Fibroblast of mammary gland (primary cell): Measurements from ENCODE around the gene LMNTD2.

ENCODE experiments used
- DNase-seq: peaks from one replicate; pipeline ENCODE4 v3.0.0-alpha.2; 2010; ENCODE audit warnings: low read depth
- H3K4me3 ChIP-seq: 2 replicates; pipeline ENCODE4 v1.5.1; 2011; ENCODE audit warnings: low read depth, mild to moderate bottlenecking, low read length, moderate library complexity; ENCODE audit not compliant: control insufficient read depth
- CTCF ChIP-seq: conservative IDR thresholded peaks from 2 replicates; pipeline ENCODE4 v1.5.1; 2011; ENCODE audit warnings: low read depth, low read length, inconsistent platforms; ENCODE audit not compliant: control insufficient read depth, insufficient read depth

Gene LMNTD2

DNA sequence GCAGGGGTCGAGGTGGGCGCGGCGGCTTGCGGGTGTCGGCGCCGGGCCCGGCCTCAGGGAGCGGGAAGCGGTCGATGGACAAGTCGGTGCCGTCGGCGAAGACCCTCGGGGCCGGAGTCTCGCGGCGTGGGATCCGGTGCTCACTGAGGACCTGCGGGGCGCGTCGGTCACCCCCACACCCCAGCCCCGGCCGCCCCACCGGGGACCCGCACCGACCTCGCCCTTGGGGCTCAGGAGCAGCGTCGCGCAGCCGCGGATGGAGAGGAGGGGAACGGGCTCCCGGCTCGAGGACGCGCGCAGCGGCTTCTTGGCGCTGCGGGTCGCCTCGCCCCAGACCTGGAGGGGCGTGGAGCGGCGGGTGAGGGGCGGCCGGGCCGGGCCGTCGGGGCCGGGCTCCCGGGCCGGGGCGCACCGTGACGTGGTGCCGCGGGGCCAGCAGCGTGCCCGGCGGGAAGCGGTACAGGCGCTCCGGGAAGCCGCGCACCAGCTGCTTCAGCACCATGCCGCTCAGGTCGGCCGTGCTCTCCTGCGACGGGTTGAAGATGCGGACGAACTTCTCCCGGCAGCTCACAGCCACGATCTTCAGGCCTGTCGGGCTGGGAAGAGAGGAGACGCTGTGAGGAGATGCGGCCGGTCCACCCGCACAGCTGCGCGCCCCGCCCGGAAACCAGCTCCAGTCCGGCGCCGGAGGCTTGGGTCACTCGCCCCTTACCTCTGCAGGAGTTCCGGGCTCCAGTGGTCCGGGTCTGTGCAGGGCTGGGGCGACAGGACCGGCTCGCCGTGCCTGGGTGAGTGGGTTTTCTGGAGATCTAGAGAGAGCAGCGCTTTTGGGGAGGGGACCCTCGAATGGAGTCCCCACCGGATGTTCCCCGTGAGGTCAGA, 4.5 kb downstream of the LMNTD2 start:
- no peak for DNase-seq
- no peak overlapping the region for H3K4me3 ChIP-seq
- no peak for TF ChIP-seq CTCF

DNA sequence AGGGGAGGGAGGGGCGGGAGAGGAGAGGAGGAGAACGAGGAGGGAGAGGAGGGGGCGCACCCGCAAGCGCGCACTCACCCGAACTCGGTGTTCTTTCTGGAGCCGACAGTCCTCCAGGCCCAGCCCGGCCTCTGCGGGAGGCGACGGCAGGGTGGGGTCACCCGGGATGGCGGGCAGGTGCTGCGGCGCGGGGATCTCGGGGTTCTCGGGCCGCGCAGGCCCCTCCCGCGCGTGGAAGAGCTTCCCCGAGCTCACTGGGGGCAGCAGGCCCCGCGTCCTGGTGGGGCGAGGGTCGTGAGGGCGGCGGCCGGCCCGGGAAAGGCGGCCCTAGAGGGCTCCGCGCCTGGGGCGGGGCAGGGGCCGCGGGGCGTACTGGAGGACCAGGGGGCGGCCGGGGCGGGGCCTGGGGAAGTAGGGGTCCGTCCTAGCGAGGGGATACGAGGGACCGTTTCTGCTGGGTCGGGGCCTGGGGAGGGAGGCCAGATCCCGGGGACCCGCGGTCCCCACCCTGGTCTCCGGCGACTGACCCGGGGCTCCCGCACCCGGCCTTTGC, 5.2 kb downstream of the LMNTD2 start:
- H3K4me3 ChIP-seq: no peak overlapping the region
- no peak for DNase-seq
- TF ChIP-seq CTCF: no peak

DNA sequence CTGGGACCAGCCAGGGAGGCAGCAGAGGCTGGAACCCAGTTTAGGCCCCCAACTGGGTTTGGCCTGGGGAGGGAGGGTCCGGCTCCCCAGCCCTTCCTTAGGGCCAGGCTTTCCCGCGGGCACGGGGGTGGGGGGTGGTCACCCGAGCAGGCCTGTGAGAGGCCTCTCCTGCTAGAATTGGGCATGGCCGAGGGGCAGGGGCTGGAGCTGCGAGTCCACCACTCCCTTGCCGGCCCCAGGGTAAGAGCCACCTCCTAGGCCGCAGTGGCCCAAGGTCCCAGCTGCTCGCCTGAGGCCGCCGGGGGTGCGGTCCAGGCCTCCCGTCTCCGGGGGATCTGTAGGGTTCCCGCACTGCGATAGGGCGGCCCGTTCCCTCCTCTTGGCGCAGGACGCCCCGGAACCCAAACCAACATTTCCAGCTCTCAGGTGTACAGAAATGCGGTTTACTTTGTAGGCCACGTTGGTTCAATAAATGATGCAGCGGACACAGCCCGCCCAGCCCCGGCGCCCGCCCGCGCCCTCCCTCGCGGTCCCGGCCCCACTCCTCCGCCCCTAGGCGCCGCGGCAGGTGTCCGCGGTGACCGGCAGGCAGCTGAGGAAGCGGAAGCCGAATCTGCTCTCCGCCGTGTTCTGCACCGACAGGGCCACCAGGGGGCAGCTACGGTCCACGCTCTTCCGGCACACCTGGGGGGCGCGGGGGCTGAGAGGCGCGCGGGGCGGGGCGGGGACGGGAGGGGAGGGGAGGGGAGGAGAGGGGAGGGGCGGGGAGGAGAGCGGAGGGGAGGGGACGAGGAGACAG, 5.9 kb downstream of the LMNTD2 start:
- no peak overlapping the region for H3K4me3 ChIP-seq
- TF ChIP-seq CTCF: peak; percentile 42
- DNase-seq: peak; percentile 22

GRCh38 chr11:553988-554340, 6.6 kb downstream of the LMNTD2 start:
- TF ChIP-seq CTCF: no peak
- no peak overlapping the region for H3K4me3 ChIP-seq

DNA sequence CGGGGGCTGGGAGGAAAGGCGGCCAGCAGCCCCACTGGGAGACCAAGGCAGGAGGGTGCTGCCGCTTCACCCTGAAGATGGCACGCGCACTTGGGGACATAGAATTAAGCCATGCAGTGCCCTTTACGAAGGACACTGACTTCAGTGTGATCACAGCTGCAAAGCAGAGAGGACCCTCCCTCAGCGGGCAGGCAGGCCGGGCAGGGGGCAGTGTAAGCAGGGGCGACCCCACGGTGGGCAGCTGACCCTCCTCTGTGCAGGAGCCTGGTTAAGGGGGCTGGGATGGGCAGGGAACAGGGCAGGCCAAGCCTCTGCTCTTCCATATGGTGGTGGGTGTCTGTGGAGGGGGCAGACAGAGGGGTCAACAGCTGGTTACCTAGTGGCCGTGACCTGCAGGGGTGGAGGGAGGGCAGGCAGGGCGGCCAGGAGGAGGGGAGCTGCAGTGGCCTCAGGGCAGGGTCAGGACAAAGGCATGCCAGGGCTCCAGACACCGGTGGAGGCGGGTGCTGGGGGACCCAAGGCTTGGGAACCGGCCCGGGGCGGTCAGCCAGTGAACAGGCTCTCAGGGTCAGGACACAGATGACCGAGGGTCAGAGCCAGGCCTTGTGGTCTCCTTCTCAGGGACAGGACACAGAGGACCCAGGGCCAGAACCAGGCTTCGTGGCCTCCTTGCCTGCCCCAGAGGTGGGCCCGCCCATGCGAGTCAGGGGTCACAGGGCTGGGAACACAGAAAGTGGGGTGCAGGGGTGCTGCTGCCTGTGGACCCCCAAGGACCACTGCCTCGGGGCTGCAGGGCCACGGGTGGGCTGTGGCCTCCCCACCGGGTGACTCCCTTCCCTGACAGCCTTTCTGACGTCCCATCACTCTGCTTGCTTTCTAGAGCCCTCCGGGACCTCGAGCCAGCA, 7.2 kb downstream of the LMNTD2 start:
- TF ChIP-seq CTCF: no peak
- DNase-seq: no peak
- H3K4me3 ChIP-seq: no peak overlapping the region

More at GRCh38 chr11:553988-554340, 6.6 kb downstream of the LMNTD2 start:
- DNase-seq: no peak

DNA sequence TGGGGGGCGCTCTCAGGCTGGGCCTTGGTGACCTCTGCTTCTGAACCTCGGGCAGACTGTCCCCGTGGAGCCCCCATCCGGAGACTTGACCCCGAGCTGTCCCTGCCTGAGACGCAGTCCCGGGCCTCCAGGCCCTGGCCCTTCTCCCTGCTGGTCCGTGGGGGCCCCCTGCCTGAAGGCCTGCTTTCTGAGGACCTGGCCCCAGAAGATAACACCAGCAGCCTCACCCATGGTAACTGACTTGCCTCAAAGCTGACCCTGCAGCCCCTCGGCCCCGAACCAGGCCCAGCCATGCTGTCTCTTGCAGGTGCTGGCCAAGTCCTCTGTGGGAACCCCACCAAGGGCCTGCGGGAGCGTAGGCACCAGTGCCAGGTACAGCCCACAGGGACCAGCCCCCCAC, 8.9 kb downstream of the LMNTD2 start:
- no peak overlapping the region for H3K4me3 ChIP-seq
- no peak for DNase-seq
- no peak for TF ChIP-seq CTCF
